ENCODE data around the gene HCFC1.

Gene HCFC1

DNA sequence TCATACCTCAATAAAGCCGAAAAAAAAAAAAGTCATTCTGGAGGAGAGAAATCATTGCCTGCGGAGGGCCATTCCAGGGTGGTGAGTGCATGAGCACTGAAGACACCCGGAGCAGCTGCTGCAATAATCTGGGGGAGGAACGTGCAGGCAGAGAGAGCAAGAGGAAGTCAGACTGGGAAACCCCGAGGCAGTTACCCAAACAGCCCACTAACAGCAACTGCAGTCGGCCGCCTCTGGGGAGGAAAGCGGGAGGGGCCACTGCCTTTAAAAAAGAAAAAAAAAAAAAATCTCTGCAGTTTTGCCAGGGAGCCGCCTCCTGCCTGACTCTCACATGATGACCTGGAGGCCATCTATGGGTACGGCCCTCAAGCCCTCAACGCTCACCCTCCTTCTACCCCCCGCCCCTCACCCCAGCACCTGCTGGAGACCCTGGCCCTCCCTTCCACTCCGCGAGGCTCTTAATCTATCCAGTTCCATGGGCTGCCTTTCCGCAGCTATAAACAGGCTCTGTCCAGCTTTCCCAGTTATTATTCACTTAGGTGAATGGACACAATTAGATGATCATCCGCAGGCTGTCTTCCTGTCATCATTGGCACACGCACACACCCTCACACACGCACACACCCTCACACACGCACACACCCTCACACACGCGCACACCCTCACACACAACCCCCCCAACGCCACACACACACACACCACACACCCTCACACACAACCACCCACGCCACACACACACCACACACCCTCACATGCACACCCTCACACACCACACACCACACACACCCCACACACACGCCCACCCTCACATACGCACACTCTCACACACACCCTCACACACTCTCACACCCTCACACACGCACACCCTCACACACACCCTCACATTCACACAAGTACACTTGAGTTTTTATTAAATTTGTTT lies 70.5 kb downstream of the HCFC1 start:
- peak; percentile 84 for DNase-seq

DNA sequence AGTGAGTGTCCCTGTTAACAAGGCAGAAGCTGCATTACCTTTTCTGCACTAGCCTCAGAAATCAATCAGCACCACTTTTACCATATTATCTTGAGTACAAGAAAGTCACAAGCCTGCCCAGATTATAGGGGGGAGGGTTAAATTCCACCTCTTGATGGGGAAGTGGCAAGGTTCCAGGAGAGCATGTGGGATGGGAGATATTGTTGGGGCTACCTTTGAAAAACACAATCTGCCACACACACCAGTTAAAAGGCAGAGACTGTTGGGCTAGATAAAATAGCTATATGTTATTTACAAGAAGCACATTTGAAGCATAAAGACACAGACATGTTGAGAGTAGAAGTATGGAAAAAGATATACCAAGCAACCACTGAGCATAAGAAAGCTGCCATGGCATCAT lies 73.7 kb downstream of the HCFC1 start:
- no peak for DNase-seq

Data from RPMI8226 (cell line).